SK-N-SH treated with all-trans-retinoic acid at 6 μM for 48 hours (cell line): ENCODE measurements around the gene ICAM5.

ENCODE experiments used
- ESRRG ChIP-seq: fragments of 250-450 bp; sonication (Bioruptor Pico); IDR thresholded peaks from 2 replicates; pipeline ENCODE4 v1.6.1; 2021; ENCODE audit warnings: mild to moderate bottlenecking
- PPARA ChIP-seq: fragments of 250-450 bp; sonication (Bioruptor Pico); IDR thresholded peaks from 2 replicates; pipeline ENCODE4 v1.5.0; 2020; ENCODE audit warnings: mild to moderate bottlenecking, borderline replicate concordance
- TSHZ2 ChIP-seq: fragments of 250-450 bp; sonication (Bioruptor Pico); IDR thresholded peaks from 2 replicates; pipeline ENCODE4 v1.5.0; 2020; ENCODE audit warnings: mild to moderate bottlenecking, moderate library complexity
- ZNF70 ChIP-seq: fragments of 450-650 bp; formaldehyde crosslinking; IDR thresholded peaks from 2 replicates; pipeline ENCODE4 v1.5.0; 2020; ENCODE audit warnings: mild to moderate bottlenecking, moderate library complexity

- TF ChIP-seq ESRRG (CRISPR knock-in tag) (no peak), TSHZ2 (CRISPR knock-in tag) (no peak), PPARA (no peak), ZNF70 (no peak)
Measured at GRCh38 chr19:10278935-10279334, 10.8 kb upstream of the ICAM5 start.
